ENCODE data around the gene TXN.
"Not testable (repeated sequence)": the region's sequence is repeated elsewhere in the genome, so short reads cannot be mapped to it uniquely, and the experiment has no call there.

TXN gene

GRCh38 chr9:110197330-110198187, 58.7 kb downstream of the TXN start:
- no peak for DNase-seq
- no peak overlapping the region for H3K4me3 ChIP-seq (ENCODE audit: insufficient read depth, low read depth, low read length, poor library complexity, severe bottlenecking)
- H3K27ac ChIP-seq (ENCODE audit: insufficient read depth, low read length, poor library complexity, severe bottlenecking) = no peak overlapping the region
- H3K27me3 ChIP-seq (replicated peaks; ENCODE audit: control insufficient read depth, insufficient read depth, low read length, poor library complexity, severe bottlenecking) = no peaks in the 10 kb centered on the region
- H3K36me3 ChIP-seq (ENCODE audit: control insufficient read depth, insufficient read depth, low read length) = no peaks in the 10 kb centered on the region
- no peaks in the 10 kb centered on the region for H3K4me1 ChIP-seq (ENCODE audit: control insufficient read depth, insufficient read depth, low read length, poor library complexity, severe bottlenecking)
- no peaks in the 10 kb centered on the region for H3K9me3 ChIP-seq (ENCODE audit: control insufficient read depth, low read length)

DNA sequence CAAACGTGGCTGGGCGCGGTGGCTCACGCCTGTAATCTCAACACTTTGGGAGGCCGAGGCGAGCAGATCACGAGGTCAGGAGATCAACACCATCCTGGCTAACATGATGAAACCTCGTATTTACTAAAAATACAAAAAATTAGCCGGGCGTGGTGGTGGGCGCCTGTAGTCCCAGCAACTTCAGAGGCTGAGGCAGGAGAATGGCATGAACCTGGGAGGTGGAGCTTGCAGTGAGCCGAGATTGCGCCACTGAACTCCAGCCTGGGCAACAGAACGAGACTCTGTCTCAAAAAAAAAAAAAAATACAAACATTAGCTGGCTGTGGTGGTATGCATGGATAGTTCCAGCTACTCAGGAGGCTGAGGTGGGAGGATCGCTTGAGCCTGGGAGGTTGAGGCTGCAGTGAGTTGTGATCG, 60.2 kb downstream of the TXN start:
- DNase-seq; H3K4me1 ChIP-seq (ENCODE audit: control insufficient read depth, insufficient read depth, low read length, poor library complexity, severe bottlenecking); H3K9me3 ChIP-seq (ENCODE audit: control insufficient read depth, low read length); H3K27me3 ChIP-seq (replicated peaks; ENCODE audit: control insufficient read depth, insufficient read depth, low read length, poor library complexity, severe bottlenecking); H3K36me3 ChIP-seq (ENCODE audit: control insufficient read depth, insufficient read depth, low read length); H3K27ac ChIP-seq (ENCODE audit: insufficient read depth, low read length, poor library complexity, severe bottlenecking); H3K4me3 ChIP-seq (ENCODE audit: insufficient read depth, low read depth, low read length, poor library complexity, severe bottlenecking): not testable (repeated sequence)

Measured in effector memory CD4-positive, alpha-beta T cell (primary cell).